HL-60 (cell line): ENCODE results near the gene RGR.

Experiments used
- CTCF ChIP-seq: IDR thresholded peaks from one replicate; pipeline ENCODE4 v1.5.1; 2011; ENCODE audit warnings: low read length, control low read depth, inconsistent platforms; ENCODE audit not compliant: insufficient read depth
- POLR2AphosphoS5 ChIP-seq: IDR thresholded peaks from 2 replicates; pipeline ENCODE4 v1.6.1; 2012; ENCODE audit warnings: low read depth

GRCh38 chr10:84204122-84204521 is 40.7 kb upstream of the RGR start:
- TF ChIP-seq POLR2AphosphoS5 (no peak), CTCF (peak; percentile 41)
